HG02840 (cell line): ENCODE data around the gene PPP1R3G.

Experiments used
- ATAC-seq: cut with Tn5 transposase; IDR thresholded peaks from one replicate; pipeline ENCODE4 v1.9.1; 2021; ENCODE audit warnings: mild to moderate bottlenecking, moderate library complexity, moderate number of reproducible peaks; ENCODE audit not compliant: unreplicated experiment, low FRiP score

PPP1R3G gene

GRCh38 chr6:5135788-5136376 is 50.7 kb downstream of the PPP1R3G start:
- ATAC-seq: no peak

GRCh38 chr6:5136851-5137250 is 51.7 kb downstream of the PPP1R3G start:
- no peak for ATAC-seq
